ENCODE results near the gene ACE. TPM values are rescaled to one million over a fixed set of nuclear protein-coding genes. Genes with fewer than 3 reads are reported as not detected.

ACE gene
- total RNA-seq, 5 donors from 2014 or later (not counting 1 experiment from before 2014, with no cell fraction given) = 4.1 to 37.0 (median 12.8) TPM

DNA sequence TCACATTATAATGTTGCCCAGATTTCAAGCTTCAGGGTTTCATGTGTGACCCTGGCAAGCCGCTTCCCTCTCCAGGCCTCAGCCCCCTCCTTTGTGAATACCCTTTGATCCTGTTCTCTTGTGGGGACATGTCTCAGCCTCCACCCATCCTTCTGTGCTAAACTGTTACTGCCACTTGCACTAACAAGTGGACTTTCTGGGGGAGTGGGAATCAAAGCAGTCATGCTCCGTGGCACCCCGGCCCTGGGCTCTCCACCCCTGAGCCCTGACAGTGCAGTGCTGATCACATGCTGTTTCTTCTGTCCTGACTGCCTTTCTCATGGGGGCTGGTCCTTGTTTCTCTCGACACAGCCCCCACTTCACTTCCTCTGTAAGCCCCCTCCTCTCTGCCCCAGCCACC is 63.7 kb downstream of the ACE start:
- Mint-ChIP-seq H3K27me3 (peaks cover 30 to 38% of the 10 kb centered on the region in 2 donors), H3K4me3 (no peak overlapping the region), H3K36me3 (no peaks in the 10 kb centered on the region), H3K9me3 (no peaks in the 10 kb centered on the region), H3K4me1 (peaks cover 0 to 9% (median 6%) of the 10 kb centered on the region in 3 donors), H3K27ac (no peak overlapping the region)
- WGBS (ENCODE audit: insufficient coverage) = 86% methylated on average over 1 of the region's 4 CpGs
- CTCF ChIA-PET = no interaction called here
- Histone ChIP-seq H3K4me3 (ENCODE audit: control insufficient read depth in 1 of 2, extremely low read depth in 1 of 2, low read length in 1 of 2) (no peak overlapping the region), H3K27me3 (replicated peaks in 1 of 2; ENCODE audit: control insufficient read depth in 2 of 2, extremely low read depth in 1 of 2, insufficient read depth in 2 of 2, low read length in 1 of 2) (peaks cover 3 to 53% of the 10 kb centered on the region in 2 experiments), H3K4me1 (ENCODE audit: control insufficient read depth in 1 of 2, extremely low read depth in 1 of 2, insufficient read depth in 2 of 2, low read length in 2 of 2) (peaks cover 0 to 12% of the 10 kb centered on the region in 2 experiments), H3K9me3 (no peaks in the 10 kb centered on the region), H3K27ac (ENCODE audit: low read length) (no peak overlapping the region), H3K36me3 (ENCODE audit: control insufficient read depth in 2 of 2, extremely low read depth in 1 of 2, insufficient read depth in 1 of 2, low read length in 1 of 2) (no peaks in the 10 kb centered on the region)
- POLR2A ChIA-PET = no interaction called here
- DNase-seq (no peak), ATAC-seq (replicated peaks in 1 of 4) (no peak)

DNA sequence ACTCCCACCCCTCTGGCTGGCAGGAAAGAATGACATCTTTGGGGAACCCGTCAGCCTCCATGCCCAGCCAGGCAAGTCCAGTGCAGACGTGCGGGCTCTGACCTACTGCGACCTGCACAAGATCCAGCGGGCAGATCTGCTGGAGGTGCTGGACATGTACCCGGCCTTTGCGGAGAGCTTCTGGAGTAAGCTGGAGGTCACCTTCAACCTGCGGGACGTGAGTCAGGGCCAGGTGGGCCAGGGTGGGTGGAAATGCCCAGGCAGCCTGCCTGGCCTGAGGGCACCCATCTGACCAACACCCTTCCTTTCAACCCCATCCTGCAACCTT is 65.3 kb downstream of the ACE start:
- CTCF ChIA-PET = no interaction called here
- H3K9me3 Mint-ChIP-seq = no peaks in the 10 kb centered on the region
- Histone ChIP-seq H3K4me3 (ENCODE audit: control insufficient read depth in 1 of 2, extremely low read depth in 1 of 2, low read length in 1 of 2) (no peak overlapping the region), H3K27ac (ENCODE audit: low read length) (no peak overlapping the region), H3K9me3 (no peaks in the 10 kb centered on the region), H3K27me3 (replicated peaks in 1 of 2; ENCODE audit: control insufficient read depth in 2 of 2, extremely low read depth in 1 of 2, insufficient read depth in 2 of 2, low read length in 1 of 2) (peaks cover 3 to 48% of the 10 kb centered on the region in 2 experiments), H3K36me3 (ENCODE audit: control insufficient read depth in 2 of 2, extremely low read depth in 1 of 2, insufficient read depth in 1 of 2, low read length in 1 of 2) (no peaks in the 10 kb centered on the region), H3K4me1 (ENCODE audit: control insufficient read depth in 1 of 2, extremely low read depth in 1 of 2, insufficient read depth in 2 of 2, low read length in 2 of 2) (peaks cover 0 to 12% of the 10 kb centered on the region in 2 experiments)
- 91% methylated on average over 7 of the region's 9 CpGs for WGBS (ENCODE audit: insufficient coverage)
- ATAC-seq (replicated peaks in 1 of 4) = no peak
- no peak overlapping the region for H3K4me3 Mint-ChIP-seq
- peaks cover 28 to 31% of the 10 kb centered on the region in 2 donors for H3K27me3 Mint-ChIP-seq
- H3K36me3 Mint-ChIP-seq = no peaks in the 10 kb centered on the region
- POLR2A ChIA-PET = no interaction called here
- DNase-seq = no peak
- H3K27ac Mint-ChIP-seq = no peak overlapping the region
- H3K4me1 Mint-ChIP-seq = peaks cover 0 to 9% (median 6%) of the 10 kb centered on the region in 3 donors

DNA sequence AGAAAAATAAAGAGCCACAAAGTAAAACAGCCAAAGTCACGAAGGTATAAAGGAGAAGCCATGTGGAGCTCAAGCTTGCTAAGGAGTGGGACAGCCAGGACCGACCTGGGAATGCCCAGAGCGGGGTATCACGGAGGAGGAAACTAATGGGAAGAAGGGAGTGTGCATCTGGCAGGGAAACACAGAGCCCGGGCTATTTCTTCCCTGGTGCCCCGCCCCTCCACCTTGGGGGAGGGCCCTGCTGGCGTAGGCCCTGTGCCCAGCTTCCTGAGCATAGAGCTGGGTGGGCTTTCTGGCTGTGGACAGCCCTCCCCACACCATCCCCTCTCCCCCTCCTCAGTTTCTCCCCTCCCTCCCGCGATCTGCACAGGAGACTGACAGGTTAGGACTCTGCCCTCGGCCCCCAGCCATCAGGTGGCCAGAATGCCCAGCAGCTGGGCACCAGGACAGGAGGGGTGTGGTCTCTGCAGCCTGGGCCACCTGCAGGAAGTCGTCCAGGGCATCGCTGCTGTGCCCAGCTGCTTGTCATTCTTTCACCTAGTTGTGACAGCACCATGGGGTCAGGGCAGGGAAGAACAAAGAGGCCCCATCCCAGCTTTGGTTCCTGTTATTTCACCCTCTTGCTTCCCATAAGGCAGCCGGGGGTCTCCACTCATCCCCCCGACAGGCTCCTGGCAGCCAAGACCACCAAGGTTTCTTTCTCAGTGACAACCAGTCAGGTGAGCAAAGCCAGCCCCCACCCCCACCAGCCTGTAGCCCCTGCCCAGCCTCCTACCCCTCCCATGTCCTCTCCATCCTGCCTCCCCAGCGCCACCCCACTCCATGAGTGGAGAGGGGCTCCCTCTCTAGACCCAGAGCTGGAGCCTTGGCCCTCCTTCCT is 66.3 kb downstream of the ACE start:
- Histone ChIP-seq H3K4me1 (ENCODE audit: control insufficient read depth in 1 of 2, extremely low read depth in 1 of 2, insufficient read depth in 2 of 2, low read length in 2 of 2) (peaks cover 0 to 7% of the 10 kb centered on the region in 2 experiments), H3K27me3 (replicated peaks in 1 of 2; ENCODE audit: control insufficient read depth in 2 of 2, extremely low read depth in 1 of 2, insufficient read depth in 2 of 2, low read length in 1 of 2) (peaks cover 3 to 38% of the 10 kb centered on the region in 2 experiments), H3K4me3 (ENCODE audit: control insufficient read depth in 1 of 2, extremely low read depth in 1 of 2, low read length in 1 of 2) (no peak overlapping the region), H3K36me3 (ENCODE audit: control insufficient read depth in 2 of 2, extremely low read depth in 1 of 2, insufficient read depth in 1 of 2, low read length in 1 of 2) (no peaks in the 10 kb centered on the region), H3K9me3 (no peaks in the 10 kb centered on the region), H3K27ac (ENCODE audit: low read length) (no peak overlapping the region)
- no peak overlapping the region for H3K27ac Mint-ChIP-seq
- H3K4me1 Mint-ChIP-seq = peaks cover 0 to 10% (median 6%) of the 10 kb centered on the region in 3 donors
- DNase-seq = no peak
- no peak overlapping the region for H3K4me3 Mint-ChIP-seq
- ChIA-PET CTCF (interaction anchor here in 1 of 2 donors (0.5 kb wide), 1 partner anchor 68 kb away, joined by 3 read pairs; no protein-coding TSS in a partner anchor), POLR2A (interaction anchor here in 1 of 2 donors (0.6 kb wide), 2 partner anchors 17 to 823 kb away, joined by 4 to 7 read pairs; no protein-coding TSS in a partner anchor)
- no peaks in the 10 kb centered on the region for H3K36me3 Mint-ChIP-seq
- peaks cover 21 to 23% of the 10 kb centered on the region in 2 donors for H3K27me3 Mint-ChIP-seq
- 76% methylated on average over 12 of the region's 15 CpGs for WGBS (ENCODE audit: insufficient coverage)
- ATAC-seq (replicated peaks in 1 of 4) = no peak
- H3K9me3 Mint-ChIP-seq = no peaks in the 10 kb centered on the region

DNA sequence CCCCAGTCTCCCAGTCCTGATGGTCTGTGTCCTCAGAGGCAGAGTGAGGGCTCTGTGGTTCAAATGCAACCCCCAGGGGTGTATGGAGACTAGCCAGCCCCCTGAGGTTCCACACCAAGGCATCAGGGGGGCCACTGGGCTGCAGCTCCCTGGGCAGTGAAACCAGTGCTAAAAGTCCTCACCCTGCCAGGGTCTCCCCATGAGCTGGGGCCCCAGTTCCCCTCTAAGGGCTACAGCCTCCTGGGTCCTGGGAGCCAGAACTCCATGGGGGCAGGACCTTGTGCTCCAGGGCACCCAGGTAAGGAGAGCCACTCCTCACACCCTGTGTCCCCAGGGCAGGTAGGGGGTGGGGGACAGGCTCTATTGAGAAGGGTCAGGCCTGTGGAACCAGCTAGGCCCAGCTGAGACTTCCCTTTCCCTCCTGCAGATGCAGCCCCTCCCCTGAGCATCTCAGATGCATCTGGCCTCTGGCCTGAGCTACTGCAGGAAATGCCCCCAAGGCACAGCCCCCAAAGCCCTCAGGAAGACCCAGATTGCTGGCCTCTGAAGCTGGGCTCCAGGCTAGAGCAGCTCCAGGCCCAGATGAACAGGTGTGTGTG is 67.1 kb downstream of the ACE start:
- Histone ChIP-seq H3K36me3 (ENCODE audit: control insufficient read depth in 2 of 2, extremely low read depth in 1 of 2, insufficient read depth in 1 of 2, low read length in 1 of 2) (no peaks in the 10 kb centered on the region), H3K27ac (ENCODE audit: low read length) (no peak overlapping the region), H3K27me3 (replicated peaks in 1 of 2; ENCODE audit: control insufficient read depth in 2 of 2, extremely low read depth in 1 of 2, insufficient read depth in 2 of 2, low read length in 1 of 2) (peaks cover 0 to 30% of the 10 kb centered on the region in 2 experiments), H3K4me3 (ENCODE audit: control insufficient read depth in 1 of 2, extremely low read depth in 1 of 2, low read length in 1 of 2) (no peak overlapping the region), H3K4me1 (ENCODE audit: control insufficient read depth in 1 of 2, extremely low read depth in 1 of 2, insufficient read depth in 2 of 2, low read length in 2 of 2) (peaks cover 0 to under 1% of the 10 kb centered on the region in 2 experiments), H3K9me3 (no peaks in the 10 kb centered on the region)
- CTCF ChIA-PET = no interaction called here
- no peaks in the 10 kb centered on the region for H3K9me3 Mint-ChIP-seq
- H3K27me3 Mint-ChIP-seq = peaks cover 16% of the 10 kb centered on the region in 2 donors
- H3K36me3 Mint-ChIP-seq = no peaks in the 10 kb centered on the region
- H3K4me1 Mint-ChIP-seq = peaks cover 0 to 7% (median 2%) of the 10 kb centered on the region in 3 donors
- POLR2A ChIA-PET = interaction anchor here in 1 of 2 donors (0.5 kb wide), 1 partner anchor 29 kb away, joined by 5 read pairs; no protein-coding TSS in a partner anchor
- H3K4me3 Mint-ChIP-seq = no peak overlapping the region
- DNase-seq = no peak
- no peak for ATAC-seq (replicated peaks in 1 of 4)
- H3K27ac Mint-ChIP-seq = no peak overlapping the region

DNA sequence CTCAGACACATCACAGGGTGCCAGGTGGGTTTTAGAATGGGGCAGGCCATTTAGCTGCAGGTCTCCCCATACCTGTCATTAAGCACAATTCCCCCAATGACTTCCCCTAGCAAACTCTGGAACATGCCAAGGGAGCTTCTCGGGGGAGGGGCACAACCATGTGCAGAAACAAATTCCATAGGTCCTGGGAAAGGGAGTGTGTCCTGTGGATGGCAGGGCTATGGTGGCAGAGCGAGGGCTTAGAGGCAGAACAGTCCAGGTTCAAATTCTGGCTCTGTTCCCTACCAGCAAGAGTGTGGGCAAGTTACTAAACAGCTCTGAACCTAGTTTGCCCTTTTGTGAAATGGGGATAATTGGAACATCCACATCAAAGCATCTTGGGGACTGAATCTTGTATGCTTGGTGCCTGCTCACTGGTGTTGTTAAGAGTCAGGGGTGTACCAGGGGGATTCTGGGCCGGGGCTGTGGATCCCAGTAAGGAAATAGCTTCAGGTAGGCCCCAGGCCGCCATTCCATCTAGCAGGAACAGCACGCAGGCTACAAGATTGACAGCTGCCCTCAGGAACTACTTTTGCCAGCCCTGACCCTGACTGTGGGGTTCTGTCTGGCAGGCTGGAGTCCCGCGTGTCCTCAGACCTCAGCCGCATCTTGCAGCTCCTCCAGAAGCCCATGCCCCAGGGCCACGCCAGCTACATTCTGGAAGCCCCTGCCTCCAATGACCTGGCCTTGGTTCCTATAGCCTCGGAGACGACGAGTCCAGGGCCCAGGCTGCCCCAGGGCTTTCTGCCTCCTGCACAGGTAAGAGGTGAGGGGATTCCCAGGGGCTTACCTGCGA is 67.8 kb downstream of the ACE start:
- 95% methylated on average over 12 of the region's 13 CpGs for WGBS (ENCODE audit: insufficient coverage)
- Histone ChIP-seq H3K27me3 (replicated peaks in 1 of 2; ENCODE audit: control insufficient read depth in 2 of 2, extremely low read depth in 1 of 2, insufficient read depth in 2 of 2, low read length in 1 of 2) (peaks cover 0 to 23% of the 10 kb centered on the region in 2 experiments), H3K9me3 (no peaks in the 10 kb centered on the region), H3K4me3 (ENCODE audit: control insufficient read depth in 1 of 2, extremely low read depth in 1 of 2, low read length in 1 of 2) (no peak overlapping the region), H3K4me1 (ENCODE audit: control insufficient read depth in 1 of 2, extremely low read depth in 1 of 2, insufficient read depth in 2 of 2, low read length in 2 of 2) (peaks cover 0 to 8% of the 10 kb centered on the region in 2 experiments), H3K36me3 (ENCODE audit: control insufficient read depth in 2 of 2, extremely low read depth in 1 of 2, insufficient read depth in 1 of 2, low read length in 1 of 2) (no peaks in the 10 kb centered on the region), H3K27ac (ENCODE audit: low read length) (no peak overlapping the region)
- ChIA-PET CTCF (no interaction called here), POLR2A (interaction anchor here in 1 of 2 donors (0.5 kb wide), 2 partner anchors 29 to 143 kb away, joined by 3 to 5 read pairs; no protein-coding TSS in a partner anchor)
- ATAC-seq (replicated peaks in 1 of 4) (no peak), DNase-seq (no peak)
- Mint-ChIP-seq H3K36me3 (no peaks in the 10 kb centered on the region), H3K4me1 (peaks cover 0 to 4% (median 3%) of the 10 kb centered on the region in 3 donors), H3K27ac (no peak overlapping the region), H3K27me3 (peaks cover 8 to 9% of the 10 kb centered on the region in 2 donors), H3K9me3 (no peaks in the 10 kb centered on the region), H3K4me3 (no peak overlapping the region)

Data from T-cell (primary cell).